Gastroesophageal sphincter (tissue), 4 donors: ENCODE measurements around the gene NTSR1. TPM values are rescaled to one million over a fixed set of nuclear protein-coding genes. Genes with fewer than 3 reads are reported as not detected.
A peak's percentile ranks its signal among the peaks of the same experiment; 100 is the strongest.

Experiments used
- ATAC-seq: fragments of 150-250 bp; one replicate; pipeline ENCODE4 v1.9.1; 2016; ENCODE audit warnings: mild to moderate bottlenecking, moderate library complexity
- H3K27ac ChIP-seq, 4 donors: fragments of 200-600 bp; sonication (generic) in 3 of 4; 1 replicate in 3 of 4; 2 replicates in 1 of 4; pipeline ENCODE4 v1.5.1; 2016 to 2019
- H3K27me3 ChIP-seq: fragments of 200-600 bp; sonication (generic); one replicate; pipeline ENCODE4 v1.5.1; 2019
- H3K36me3 ChIP-seq, 2 donors: fragments of 200-600 bp; sonication (generic); one replicate each; pipeline ENCODE4 v1.5.1; 2019; ENCODE audit warnings: control low read depth in 1 of 2
- H3K4me1 ChIP-seq, 3 donors: fragments of 200-600 bp; sonication (generic); 1 replicate in 2 of 3; 2 replicates in 1 of 3; pipeline ENCODE4 v1.5.1; 2016 to 2019; ENCODE audit warnings: control low read depth in 2 of 3
- H3K4me3 ChIP-seq, 2 donors: fragments of 200-600 bp; sonication (generic); one replicate each; pipeline ENCODE4 v1.5.1; 2019; ENCODE audit warnings: mild to moderate bottlenecking in 1 of 2, moderate library complexity in 1 of 2
- H3K9me3 ChIP-seq, 3 donors: fragments of 200-600 bp; sonication (generic); one replicate each; pipeline ENCODE4 v1.5.1; 2017 to 2019; ENCODE audit warnings: control low read depth in 2 of 3
- EP300 ChIP-seq: sonication (generic); formaldehyde crosslinking; IDR thresholded peaks from one replicate; pipeline ENCODE4 v1.6.1; 2017; ENCODE audit warnings: antibody characterized with exemption, mild to moderate bottlenecking
- POLR2A ChIP-seq, 2 donors: fragments of 450-650 bp; IDR thresholded peaks; one replicate each; pipeline ENCODE4 v1.6.1; 2017; ENCODE audit warnings: antibody characterized with exemption in 2 of 2, mild to moderate bottlenecking in 2 of 2, moderate library complexity in 1 of 2
- POLR2AphosphoS5 ChIP-seq: sonication (generic); formaldehyde crosslinking; IDR thresholded peaks from one replicate; pipeline ENCODE4 v1.6.1; 2017; ENCODE audit warnings: antibody characterized with exemption
- WGBS, 2 donors: methylation state at CpG; one replicate each; pipeline ENCODE4 v1.1.5; 2018; ENCODE audit warnings: low coverage in 1 of 2; 5-methylcytosine and 5-hydroxymethylcytosine counted together
- total RNA-seq, 4 donors: library from RNA; depleted of rRNA; stranded (reverse); fragments of >200 nt; gene quantifications; one replicate each; pipeline ENCODE4 v1.1.0, GENCODE V29; 2016
- TF ChIP-seq, protein P1 (sequence below), 4 experiments: fragments of 200-600 bp in 2 of 4; fragments of 450-650 bp in 2 of 4; sonication (generic) in 1 of 4; IDR thresholded peaks; one replicate each; pipeline ENCODE4 v1.5.1; 2017 to 2019; ENCODE audit warnings: antibody characterized with exemption in 4 of 4, mild to moderate bottlenecking in 2 of 4, moderate library complexity in 2 of 4

NTSR1 gene
- total RNA-seq, 4 donors from 2014 or later = 0.13 to 0.85 (median 0.19) TPM

DNA sequence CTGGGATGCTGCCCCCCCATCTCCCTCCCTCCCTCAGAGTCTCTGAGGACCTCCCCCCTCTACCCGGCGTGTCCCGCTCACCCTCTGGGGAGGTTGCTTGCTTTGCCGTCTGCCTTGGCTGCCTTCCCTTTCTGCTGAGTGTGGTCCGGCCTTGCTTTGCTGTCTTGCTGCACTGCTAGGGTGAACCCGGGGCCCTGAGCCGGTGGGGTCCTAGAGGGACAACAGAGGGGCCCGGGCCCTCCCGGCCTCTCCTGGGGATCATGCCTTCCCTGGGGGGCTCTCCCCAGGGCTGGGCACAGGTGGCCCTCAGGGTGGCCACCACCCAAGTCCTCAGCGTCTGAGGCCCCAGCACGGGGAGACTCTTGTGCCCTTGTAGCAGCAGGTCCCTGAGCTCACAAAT is 47.0 kb upstream of the NTSR1 start:
- peaks cover 0 to 6% (median 0%) of the 10 kb centered on the region in 3 donors for H3K4me1 ChIP-seq
- no peak overlapping the region for H3K4me3 ChIP-seq
- TF ChIP-seq POLR2AphosphoS5 (no peak), POLR2A (IDR thresholded peaks at IDR 0.05) (no peak), EP300 (no peak)
- TF ChIP-seq, protein P1, sequence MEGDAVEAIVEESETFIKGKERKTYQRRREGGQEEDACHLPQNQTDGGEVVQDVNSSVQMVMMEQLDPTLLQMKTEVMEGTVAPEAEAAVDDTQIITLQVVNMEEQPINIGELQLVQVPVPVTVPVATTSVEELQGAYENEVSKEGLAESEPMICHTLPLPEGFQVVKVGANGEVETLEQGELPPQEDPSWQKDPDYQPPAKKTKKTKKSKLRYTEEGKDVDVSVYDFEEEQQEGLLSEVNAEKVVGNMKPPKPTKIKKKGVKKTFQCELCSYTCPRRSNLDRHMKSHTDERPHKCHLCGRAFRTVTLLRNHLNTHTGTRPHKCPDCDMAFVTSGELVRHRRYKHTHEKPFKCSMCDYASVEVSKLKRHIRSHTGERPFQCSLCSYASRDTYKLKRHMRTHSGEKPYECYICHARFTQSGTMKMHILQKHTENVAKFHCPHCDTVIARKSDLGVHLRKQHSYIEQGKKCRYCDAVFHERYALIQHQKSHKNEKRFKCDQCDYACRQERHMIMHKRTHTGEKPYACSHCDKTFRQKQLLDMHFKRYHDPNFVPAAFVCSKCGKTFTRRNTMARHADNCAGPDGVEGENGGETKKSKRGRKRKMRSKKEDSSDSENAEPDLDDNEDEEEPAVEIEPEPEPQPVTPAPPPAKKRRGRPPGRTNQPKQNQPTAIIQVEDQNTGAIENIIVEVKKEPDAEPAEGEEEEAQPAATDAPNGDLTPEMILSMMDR (IDR thresholded peaks at IDR 0.05) = no peak
- peaks cover 0 to 9% of the 10 kb centered on the region in 2 donors for H3K36me3 ChIP-seq
- no CpG with 5 or more reads among the region's 11 CpGs for WGBS, 2 donors
- no peak for ATAC-seq
- no peak overlapping the region for H3K27ac ChIP-seq
- H3K9me3 ChIP-seq = no peaks in the 10 kb centered on the region
- H3K27me3 ChIP-seq = peaks cover 7% of the 10 kb centered on the region

- 30 to 59% methylated on average over 4 of the region's 6 CpGs for WGBS, 2 donors
- H3K9me3 ChIP-seq = no peaks in the 10 kb centered on the region
- H3K27me3 ChIP-seq = peaks cover 7% of the 10 kb centered on the region
- H3K27ac ChIP-seq = no peak overlapping the region
- peak; percentile 23 for ATAC-seq
- H3K4me3 ChIP-seq = no peak overlapping the region
- H3K36me3 ChIP-seq = peaks cover 0 to 9% of the 10 kb centered on the region in 2 donors
- H3K4me1 ChIP-seq = peaks cover 0 to 14% (median 0%) of the 10 kb centered on the region in 3 donors
- no peak for TF ChIP-seq POLR2A (IDR thresholded peaks at IDR 0.05)
- TF ChIP-seq, protein P1 (IDR thresholded peaks at IDR 0.05) = no peak
- TF ChIP-seq POLR2AphosphoS5 = no peak
- TF ChIP-seq EP300 = no peak
Observed at GRCh38 chr20:62662422-62662821, 46.2 kb upstream of the NTSR1 start.

DNA sequence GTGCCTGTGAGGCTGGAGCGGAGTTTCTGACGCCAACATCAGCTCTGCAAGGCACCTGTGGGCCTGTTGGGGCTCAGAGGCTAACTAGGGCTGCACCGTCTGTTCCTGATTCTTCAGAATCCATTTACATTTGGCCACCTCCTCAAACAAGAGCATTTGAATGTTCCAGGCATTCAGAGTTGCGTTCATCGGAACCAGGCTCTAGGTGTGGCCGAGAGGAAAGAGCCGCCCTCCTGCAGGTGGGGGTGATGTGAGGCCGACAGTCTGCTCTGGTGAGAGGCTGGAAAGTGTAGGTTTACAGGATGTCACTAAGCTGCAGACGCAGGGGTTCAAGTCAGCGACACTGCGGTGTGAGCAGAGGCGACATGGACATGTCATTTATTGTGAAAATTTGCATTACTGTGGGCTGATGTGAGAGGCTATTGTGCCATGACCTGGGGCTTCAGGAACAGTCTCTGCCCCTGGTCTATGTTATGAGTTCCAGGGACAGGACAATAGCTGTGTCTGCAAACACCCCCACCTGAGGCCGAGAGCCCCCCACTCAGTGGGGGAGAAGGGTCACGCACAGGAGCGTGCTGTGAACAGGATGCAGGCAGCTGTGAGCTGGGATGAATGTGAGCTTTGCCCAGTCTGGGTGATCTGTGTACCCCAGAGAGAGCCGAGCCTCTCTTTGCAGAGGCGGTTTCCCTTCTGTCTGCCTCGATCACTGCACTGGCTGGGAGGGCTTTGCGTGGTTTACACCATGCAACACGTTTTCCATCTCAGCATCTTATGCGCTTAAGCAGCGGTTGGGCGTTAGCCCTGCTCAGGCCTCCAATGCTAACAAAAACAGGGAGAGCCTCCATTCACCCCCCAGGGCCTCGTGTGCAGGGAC is 45.3 kb upstream of the NTSR1 start:
- Histone ChIP-seq H3K36me3 (peaks cover 0 to 6% of the 10 kb centered on the region in 2 donors), H3K4me3 (no peak overlapping the region), H3K9me3 (no peaks in the 10 kb centered on the region), H3K27ac (no peak overlapping the region), H3K27me3 (peaks cover 7% of the 10 kb centered on the region), H3K4me1 (peaks cover 0 to 21% (median 0%) of the 10 kb centered on the region in 3 donors)
- WGBS, 2 donors = 84 to 100% methylated on average over 1 to 11 of the region's 24 CpGs
- ATAC-seq = no peak
- TF ChIP-seq, protein P1 (IDR thresholded peaks at IDR 0.05) = no peak
- TF ChIP-seq POLR2AphosphoS5 (no peak), POLR2A (IDR thresholded peaks at IDR 0.05) (no peak), EP300 (no peak)

DNA sequence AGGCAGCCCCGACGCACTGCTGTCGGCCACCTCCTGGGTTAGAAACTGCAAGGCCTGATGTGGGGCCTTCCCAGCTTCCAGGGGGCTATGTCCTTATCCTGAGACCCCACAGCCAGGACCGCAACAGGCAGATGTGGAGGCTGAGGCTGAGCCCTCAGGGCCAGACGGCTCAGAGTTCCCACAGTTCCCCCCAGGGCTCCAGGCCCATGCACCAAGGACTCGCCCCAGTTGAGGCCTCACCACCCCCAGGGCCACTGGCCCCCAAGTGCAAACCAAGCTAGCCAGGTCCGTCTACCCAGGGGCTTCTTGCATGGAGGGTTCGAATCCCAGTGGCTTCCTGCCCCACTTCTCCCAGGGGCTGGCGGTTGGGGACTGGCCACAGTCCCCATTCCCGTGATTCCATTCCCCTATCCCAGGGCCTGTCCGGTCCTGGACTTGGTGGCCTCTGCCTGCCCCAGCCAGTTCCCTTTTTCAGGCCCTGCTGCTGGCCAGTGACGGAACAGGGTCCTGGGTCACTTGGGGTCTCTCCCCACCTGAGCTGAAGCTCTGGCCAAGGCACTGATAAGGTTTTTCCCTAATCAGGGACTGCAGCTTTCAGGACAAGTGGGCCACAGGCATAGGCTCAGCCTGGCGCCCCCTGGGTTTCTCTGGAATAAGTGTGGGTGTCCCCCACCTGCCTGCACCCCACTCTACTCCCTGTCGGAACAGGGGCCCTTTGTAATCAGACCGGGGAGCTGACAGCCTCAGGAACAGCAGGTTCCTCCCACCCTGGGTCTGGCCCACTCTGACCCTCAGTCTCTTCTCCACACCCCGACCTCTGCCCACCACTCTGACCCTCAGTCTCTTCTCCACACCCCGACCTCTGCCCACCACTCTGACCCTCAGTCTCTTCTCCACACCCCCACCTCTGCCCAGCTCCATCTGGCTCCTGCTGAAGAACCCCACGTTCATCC is 44.3 kb upstream of the NTSR1 start:
- Histone ChIP-seq H3K9me3 (no peaks in the 10 kb centered on the region), H3K36me3 (peaks cover 0 to 6% of the 10 kb centered on the region in 2 donors), H3K4me3 (no peak overlapping the region), H3K4me1 (peaks cover 0 to 25% (median 0%) of the 10 kb centered on the region in 3 donors), H3K27me3 (peaks cover 7% of the 10 kb centered on the region), H3K27ac (no peak overlapping the region)
- TF ChIP-seq, protein P1 (IDR thresholded peaks at IDR 0.05) = no peak
- TF ChIP-seq POLR2A (IDR thresholded peaks at IDR 0.05) (no peak), EP300 (no peak), POLR2AphosphoS5 (no peak)
- WGBS, 2 donors = 87 to 88% methylated on average over 3 to 7 of the region's 18 CpGs
- no peak for ATAC-seq
